Hepatocyte (in vitro differentiated cells): ENCODE results near the gene RS1. TPM values are rescaled to one million over a fixed set of nuclear protein-coding genes. Genes with fewer than 3 reads are reported as not detected.

ENCODE experiments used
- DNase-seq: peaks from one replicate; pipeline ENCODE4 v3.0.0-alpha.2; 2016; ENCODE audit warnings: low spot score
- H2AFZ ChIP-seq: fragments of 200-600 bp; sonication (generic); 2 replicates; pipeline ENCODE4 v1.6.0; 2016; ENCODE audit warnings: antibody characterized with exemption, mild to moderate bottlenecking
- H3K27ac ChIP-seq: fragments of 200-600 bp; sonication (generic); 2 replicates; pipeline ENCODE4 v1.5.1; 2016; ENCODE audit warnings: mild to moderate bottlenecking
- H3K27me3 ChIP-seq: fragments of 200-600 bp; sonication (generic); 2 replicates; pipeline ENCODE4 v1.6.1; 2016
- H3K36me3 ChIP-seq: fragments of 200-600 bp; sonication (generic); replicated peaks from 2 replicates; pipeline ENCODE4 v1.5.1; 2016; ENCODE audit warnings: low read depth; ENCODE audit not compliant: insufficient read depth
- H3K4me1 ChIP-seq: fragments of 200-600 bp; sonication (generic); 2 replicates; pipeline ENCODE4 v1.5.1; 2016; ENCODE audit warnings: mild to moderate bottlenecking, moderate library complexity; ENCODE audit not compliant: insufficient read depth
- H3K4me2 ChIP-seq: fragments of 200-600 bp; sonication (generic); 2 replicates; pipeline ENCODE4 v1.6.0; 2016
- H3K4me3 ChIP-seq: fragments of 200-600 bp; sonication (generic); 2 replicates; pipeline ENCODE4 v1.5.1; 2016; ENCODE audit warnings: mild to moderate bottlenecking
- H3K79me2 ChIP-seq: fragments of 200-600 bp; sonication (generic); 2 replicates; pipeline ENCODE4 v1.6.0; 2017; ENCODE audit warnings: mild to moderate bottlenecking
- H3K9me2 ChIP-seq: fragments of 200-600 bp; sonication (generic); replicated peaks from 2 replicates; pipeline ENCODE4 v1.6.0; 2017; ENCODE audit warnings: mild to moderate bottlenecking; ENCODE audit not compliant: insufficient read depth
- H3K9me3 ChIP-seq: fragments of 200-600 bp; sonication (generic); 2 replicates; pipeline ENCODE4 v1.5.1; 2016; ENCODE audit warnings: low read depth, mild to moderate bottlenecking
- H4K20me1 ChIP-seq: fragments of 200-600 bp; sonication (generic); 2 replicates; pipeline ENCODE4 v1.6.0; 2016; ENCODE audit warnings: mild to moderate bottlenecking; ENCODE audit not compliant: insufficient read depth, poor library complexity, severe bottlenecking
- CTCF ChIP-seq: fragments of 200-600 bp; sonication (generic); IDR thresholded peaks from 2 replicates; pipeline ENCODE4 v1.5.1; 2016; ENCODE audit warnings: antibody characterized with exemption, mild to moderate bottlenecking; ENCODE audit not compliant: poor library complexity
- EZH2 ChIP-seq: fragments of 200-600 bp; sonication (generic); IDR thresholded peaks from 2 replicates; pipeline ENCODE4 v1.6.1; 2016; ENCODE audit warnings: antibody characterized with exemption, mild to moderate bottlenecking, borderline replicate concordance
- EZH2phosphoT487 ChIP-seq: fragments of 200-600 bp; sonication (generic); IDR thresholded peaks from one replicate; pipeline ENCODE4 v1.6.1; 2018; ENCODE audit warnings: antibody characterized with exemption, mild to moderate bottlenecking, low read depth, moderate library complexity; ENCODE audit not compliant: unreplicated experiment, severe bottlenecking
- WGBS: methylation state at CpG from one replicate; pipeline ENCODE4 v1.1.6; 2016; ENCODE audit warnings: low lambda C conversion rate; ENCODE audit errors: missing lambda C conversion rate; 5-methylcytosine and 5-hydroxymethylcytosine counted together
- polyA plus RNA-seq: library from polyadenylated mRNA; unstranded; fragments of >200 nt; fragmentation: Nextera tagmentation; extraction: Ambion mirVana; gene quantifications from 2 replicates; pipeline ENCODE4 v1.2.1, GENCODE V29; 2016
- total RNA-seq: library from RNA; depleted of rRNA; stranded (reverse); fragments of >200 nt; gene quantifications from 2 replicates; pipeline ENCODE4 v1.2.3, GENCODE V29; 2014

Gene RS1
- total and polyA plus RNA-seq, 2 experiments from 2014 or later = 0.43 TPM; not detected in 1

- no peak overlapping the region for H3K4me3 ChIP-seq
- no peaks in the 10 kb centered on the region for H4K20me1 ChIP-seq
- H3K4me2 ChIP-seq = peak overlapping the region; percentile 52
- 65% methylated on average over 5 of the region's 5 CpGs for WGBS
- H3K79me2 ChIP-seq = no peaks in the 10 kb centered on the region
- no peaks in the 10 kb centered on the region for H3K27me3 ChIP-seq
- peak; percentile 65 for DNase-seq
- no peak for TF ChIP-seq CTCF
- TF ChIP-seq EZH2 = no peak
- no peak for TF ChIP-seq EZH2phosphoT487
- H3K9me2 ChIP-seq = no peaks in the 10 kb centered on the region
- H2AFZ ChIP-seq = no peak overlapping the region
- H3K36me3 ChIP-seq = no peaks in the 10 kb centered on the region
- H3K9me3 ChIP-seq = no peaks in the 10 kb centered on the region
- H3K27ac ChIP-seq = peak overlapping the region; percentile 69
- peaks cover 12% of the 10 kb centered on the region for H3K4me1 ChIP-seq
These were observed 54.5 kb downstream of the RS1 start for GRCh38 chrX:18617407-18617750.

GRCh38 chrX:18616688-18617406 is 55.1 kb downstream of the RS1 start:
- H3K36me3 ChIP-seq = no peaks in the 10 kb centered on the region

GRCh38 chrX:18613930-18614639 is 57.8 kb downstream of the RS1 start:
- 80% methylated on average over 3 of the region's 3 CpGs for WGBS
- Histone ChIP-seq H3K9me3 (no peaks in the 10 kb centered on the region), H2AFZ (no peak overlapping the region), H3K9me2 (no peaks in the 10 kb centered on the region), H3K4me1 (peaks cover 3% of the 10 kb centered on the region), H3K4me3 (no peak overlapping the region), H3K27me3 (no peaks in the 10 kb centered on the region), H3K27ac (no peak overlapping the region), H3K36me3 (no peaks in the 10 kb centered on the region), H4K20me1 (no peaks in the 10 kb centered on the region), H3K4me2 (no peak overlapping the region), H3K79me2 (no peaks in the 10 kb centered on the region)
- DNase-seq = no peak
- no peak for TF ChIP-seq EZH2phosphoT487
- TF ChIP-seq CTCF = no peak
- no peak for TF ChIP-seq EZH2

More at GRCh38 chrX:18616688-18617406, 55.1 kb downstream of the RS1 start:
- Histone ChIP-seq H3K4me2 (peak overlapping the region; percentile 52), H3K9me2 (no peaks in the 10 kb centered on the region), H3K4me3 (no peak overlapping the region), H3K9me3 (no peaks in the 10 kb centered on the region), H4K20me1 (no peaks in the 10 kb centered on the region), H3K27me3 (no peaks in the 10 kb centered on the region), H3K27ac (peak overlapping the region; percentile 69), H3K4me1 (peaks cover 12% of the 10 kb centered on the region), H3K79me2 (no peaks in the 10 kb centered on the region), H2AFZ (no peak overlapping the region)
- WGBS = 70% methylated on average over 8 of the region's 8 CpGs
- TF ChIP-seq CTCF (no peak), EZH2 (no peak), EZH2phosphoT487 (no peak)
- DNase-seq = no peak
